ENCODE measurements around the gene TGIF2.

TGIF2 gene

DNA sequence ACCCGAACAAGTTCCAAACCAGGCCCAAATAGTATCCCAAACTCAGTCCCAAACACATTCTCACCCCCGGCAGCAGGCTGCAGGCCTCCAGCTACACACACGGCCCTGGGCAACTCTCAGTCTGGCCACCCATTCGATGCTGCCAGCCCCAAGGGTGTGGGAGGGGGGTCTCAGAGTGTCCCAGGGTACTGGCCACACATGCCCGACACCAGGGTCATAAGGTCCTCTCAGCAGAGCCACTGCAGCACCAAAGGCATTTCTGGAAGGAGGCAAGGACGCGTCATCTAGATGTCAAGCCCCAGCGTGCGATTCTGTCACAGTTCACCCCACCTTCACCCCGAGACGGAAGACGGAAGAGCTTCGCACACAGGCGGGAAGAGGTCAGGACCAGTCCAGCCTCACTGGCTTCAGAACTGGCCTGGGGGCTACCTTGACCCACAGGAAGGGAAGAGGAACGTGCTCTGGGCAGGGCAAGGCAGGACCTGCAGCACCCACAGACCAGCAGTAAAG lies 22.6 kb upstream of the TGIF2 start:
- no peak overlapping the region for H2AFZ ChIP-seq (ENCODE audit: low read length)
- H3K9ac ChIP-seq (ENCODE audit: low read length) = no peak overlapping the region
- H3K4me1 ChIP-seq (ENCODE audit: insufficient read depth, low read length, severe bottlenecking) = peaks cover under 1% of the 10 kb centered on the region
- no peaks in the 10 kb centered on the region for H3F3A ChIP-seq (ENCODE audit: insufficient read depth, low read length)
- H3K36me3 ChIP-seq (ENCODE audit: insufficient read depth, low read length) = no peaks in the 10 kb centered on the region
- no peaks in the 10 kb centered on the region for H3K79me2 ChIP-seq (ENCODE audit: insufficient read depth, low read length)
- no peaks in the 10 kb centered on the region for H3K9me2 ChIP-seq (ENCODE audit: low read depth, low read length)
- no peaks in the 10 kb centered on the region for H3K27me3 ChIP-seq (ENCODE audit: insufficient read depth, low read length)
- no peak overlapping the region for H3K27ac ChIP-seq (ENCODE audit: low read depth, low read length, poor library complexity, severe bottlenecking)
- no peaks in the 10 kb centered on the region for H3K9me3 ChIP-seq (ENCODE audit: low read length)
- H3K4me2 ChIP-seq (ENCODE audit: low read length) = no peak overlapping the region
- H4K20me1 ChIP-seq (ENCODE audit: insufficient read depth, low read length) = no peaks in the 10 kb centered on the region
- TF ChIP-seq EZH2 (IDR thresholded peaks at IDR 0.05; ENCODE audit: borderline replicate concordance, low read length) = no peak
- TF ChIP-seq CTCF (IDR thresholded peaks at IDR 0.05; ENCODE audit: low read length) = no peak
- H3K4me3 ChIP-seq (ENCODE audit: low read depth, low read length, poor library complexity, severe bottlenecking) = no peak overlapping the region

DNA sequence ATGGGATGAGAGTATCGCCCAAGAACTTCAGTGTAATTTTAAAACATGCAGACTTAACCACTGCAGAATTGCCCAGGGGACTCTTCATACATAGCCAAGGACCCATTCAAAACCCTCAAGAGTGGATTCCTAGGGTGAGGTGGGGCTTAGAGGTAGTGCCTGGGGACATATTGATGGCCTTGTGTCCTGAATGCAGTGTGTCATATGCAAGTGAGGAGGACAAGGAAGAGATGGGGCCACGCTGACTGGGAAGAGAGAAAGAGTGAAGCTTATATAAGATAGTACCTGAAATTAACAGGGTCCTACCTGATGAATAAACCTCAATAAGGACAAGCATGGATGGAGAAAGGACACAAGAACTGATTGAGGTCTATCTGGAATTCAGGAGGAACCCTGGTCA lies 18.1 kb upstream of the TGIF2 start:
- TF ChIP-seq CTCF (IDR thresholded peaks at IDR 0.05; ENCODE audit: low read length) = no peak
- no peak for TF ChIP-seq EZH2 (IDR thresholded peaks at IDR 0.05; ENCODE audit: borderline replicate concordance, low read length)
- Histone ChIP-seq H3K27ac (ENCODE audit: low read depth, low read length, poor library complexity, severe bottlenecking) (no peak overlapping the region), H3K79me2 (ENCODE audit: insufficient read depth, low read length) (no peaks in the 10 kb centered on the region), H3K9me2 (ENCODE audit: low read depth, low read length) (no peaks in the 10 kb centered on the region), H3K4me2 (ENCODE audit: low read length) (no peak overlapping the region), H3K27me3 (ENCODE audit: insufficient read depth, low read length) (no peaks in the 10 kb centered on the region), H3K9ac (ENCODE audit: low read length) (no peak overlapping the region), H3F3A (ENCODE audit: insufficient read depth, low read length) (no peaks in the 10 kb centered on the region), H2AFZ (ENCODE audit: low read length) (no peak overlapping the region), H3K9me3 (ENCODE audit: low read length) (no peaks in the 10 kb centered on the region), H3K4me1 (ENCODE audit: insufficient read depth, low read length, severe bottlenecking) (peaks cover 10% of the 10 kb centered on the region), H3K36me3 (ENCODE audit: insufficient read depth, low read length) (no peaks in the 10 kb centered on the region), H4K20me1 (ENCODE audit: insufficient read depth, low read length) (no peaks in the 10 kb centered on the region), H3K4me3 (ENCODE audit: low read depth, low read length, poor library complexity, severe bottlenecking) (no peak overlapping the region)

- Histone ChIP-seq H4K20me1 (ENCODE audit: insufficient read depth, low read length) (no peaks in the 10 kb centered on the region), H3K9ac (ENCODE audit: low read length) (no peak overlapping the region)
These were observed 10.7 kb upstream of the TGIF2 start for GRCh38 chr20:36562724-36563123.

More at GRCh38 chr20:36562724-36563123, 10.7 kb upstream of the TGIF2 start:
- Histone ChIP-seq H3K27me3 (ENCODE audit: insufficient read depth, low read length) (no peaks in the 10 kb centered on the region; the same call in 1 of the 2 replicates), H3K4me2 (ENCODE audit: low read length) (no peak overlapping the region), H3K27ac (ENCODE audit: low read depth, low read length, poor library complexity, severe bottlenecking) (no peak overlapping the region), H3K9me3 (ENCODE audit: low read length) (peaks cover 6% of the 10 kb centered on the region), H3K9me2 (ENCODE audit: low read depth, low read length) (no peaks in the 10 kb centered on the region), H3K4me3 (ENCODE audit: low read depth, low read length, poor library complexity, severe bottlenecking) (no peak overlapping the region), H3K36me3 (ENCODE audit: insufficient read depth, low read length) (no peaks in the 10 kb centered on the region; the same call in 1 of the 2 replicates), H3K4me1 (ENCODE audit: insufficient read depth, low read length, severe bottlenecking) (no peaks in the 10 kb centered on the region), H3K79me2 (ENCODE audit: insufficient read depth, low read length) (no peaks in the 10 kb centered on the region), H3F3A (ENCODE audit: insufficient read depth, low read length) (no peaks in the 10 kb centered on the region), H2AFZ (ENCODE audit: low read length) (no peak overlapping the region)
- TF ChIP-seq EZH2 (IDR thresholded peaks at IDR 0.05; ENCODE audit: borderline replicate concordance, low read length) (no peak), CTCF (IDR thresholded peaks at IDR 0.05; ENCODE audit: low read length) (no peak)
